PFSK-1 (cell line): Measurements from ENCODE around the gene MANEA.
A peak's percentile ranks its signal among the peaks of the same experiment; 100 is the strongest.

Experiments used
- FOXP2 ChIP-seq: optimal IDR thresholded peaks from 2 replicates; pipeline ENCODE3; 2011; ENCODE audit warnings: borderline replicate concordance, control low read depth, inconsistent platforms; ENCODE audit not compliant: insufficient read depth; ENCODE audit errors: extremely low read length, extremely low read depth
- POLR2AphosphoS5 ChIP-seq: IDR thresholded peaks from 2 replicates; pipeline ENCODE4 v1.6.1; 2012; ENCODE audit warnings: low read depth, mild to moderate bottlenecking, control low read depth, low read length, moderate library complexity
- SIN3A ChIP-seq: IDR thresholded peaks from 2 replicates; pipeline ENCODE4 v1.6.1; 2012; ENCODE audit warnings: mild to moderate bottlenecking, low read length, moderate library complexity, borderline replicate concordance; ENCODE audit not compliant: insufficient read depth
- TAF1 ChIP-seq: IDR thresholded peaks from 2 replicates; pipeline ENCODE4 v1.6.1; 2012; ENCODE audit warnings: low read length, control low read depth, borderline replicate concordance; ENCODE audit not compliant: insufficient read depth
- TF ChIP-seq, protein P1 (sequence below), 2 experiments: IDR thresholded peaks; 2 replicates each; pipeline versions ENCODE4 v1.6.1 to v1.8.0; 2011 to 2012; ENCODE audit warnings: low read depth in 2 of 2, low read length in 2 of 2, control low read depth in 1 of 2, inconsistent platforms in 1 of 2, mild to moderate bottlenecking in 1 of 2, moderate library complexity in 1 of 2; ENCODE audit not compliant: insufficient read depth in 1 of 2

Gene MANEA

GRCh38 chr6:95548188-95548786, 29.0 kb upstream of the MANEA start:
- TF ChIP-seq FOXP2 = peak; percentile 12
- TF ChIP-seq SIN3A = no peak
- no peak for TF ChIP-seq POLR2AphosphoS5

DNA sequence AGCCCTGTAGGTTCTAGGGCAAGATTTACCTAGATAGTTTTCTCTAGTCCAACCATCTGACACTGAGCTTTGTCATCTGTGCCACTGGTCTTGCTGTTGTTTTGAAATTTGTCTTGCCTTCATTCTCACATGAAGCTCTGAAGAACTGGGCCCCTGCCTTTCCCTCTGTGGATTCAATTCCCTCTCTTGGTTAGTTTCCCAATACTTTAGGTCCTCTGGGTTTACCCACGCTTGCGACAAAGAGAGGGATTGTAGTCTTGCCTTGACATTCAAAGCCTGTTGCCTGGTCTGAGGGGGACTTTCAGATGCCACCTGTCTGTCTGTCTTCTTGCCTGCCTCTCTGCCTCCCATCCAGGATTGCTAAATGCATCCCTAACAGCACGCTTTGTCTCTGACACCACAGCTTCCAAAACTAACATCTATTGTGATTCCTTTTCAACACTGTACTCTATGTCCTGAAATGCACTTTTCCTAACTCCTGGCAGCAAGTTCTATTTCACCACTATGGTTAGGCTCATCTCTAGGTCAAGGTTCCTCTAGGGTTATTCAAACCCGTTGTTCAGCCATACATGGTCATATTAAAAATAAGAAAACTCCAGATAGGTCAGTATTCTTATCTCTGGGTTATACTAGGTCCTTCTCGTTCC, 25.5 kb upstream of the MANEA start:
- TF ChIP-seq FOXP2 = no peak
- TF ChIP-seq, protein P1, sequence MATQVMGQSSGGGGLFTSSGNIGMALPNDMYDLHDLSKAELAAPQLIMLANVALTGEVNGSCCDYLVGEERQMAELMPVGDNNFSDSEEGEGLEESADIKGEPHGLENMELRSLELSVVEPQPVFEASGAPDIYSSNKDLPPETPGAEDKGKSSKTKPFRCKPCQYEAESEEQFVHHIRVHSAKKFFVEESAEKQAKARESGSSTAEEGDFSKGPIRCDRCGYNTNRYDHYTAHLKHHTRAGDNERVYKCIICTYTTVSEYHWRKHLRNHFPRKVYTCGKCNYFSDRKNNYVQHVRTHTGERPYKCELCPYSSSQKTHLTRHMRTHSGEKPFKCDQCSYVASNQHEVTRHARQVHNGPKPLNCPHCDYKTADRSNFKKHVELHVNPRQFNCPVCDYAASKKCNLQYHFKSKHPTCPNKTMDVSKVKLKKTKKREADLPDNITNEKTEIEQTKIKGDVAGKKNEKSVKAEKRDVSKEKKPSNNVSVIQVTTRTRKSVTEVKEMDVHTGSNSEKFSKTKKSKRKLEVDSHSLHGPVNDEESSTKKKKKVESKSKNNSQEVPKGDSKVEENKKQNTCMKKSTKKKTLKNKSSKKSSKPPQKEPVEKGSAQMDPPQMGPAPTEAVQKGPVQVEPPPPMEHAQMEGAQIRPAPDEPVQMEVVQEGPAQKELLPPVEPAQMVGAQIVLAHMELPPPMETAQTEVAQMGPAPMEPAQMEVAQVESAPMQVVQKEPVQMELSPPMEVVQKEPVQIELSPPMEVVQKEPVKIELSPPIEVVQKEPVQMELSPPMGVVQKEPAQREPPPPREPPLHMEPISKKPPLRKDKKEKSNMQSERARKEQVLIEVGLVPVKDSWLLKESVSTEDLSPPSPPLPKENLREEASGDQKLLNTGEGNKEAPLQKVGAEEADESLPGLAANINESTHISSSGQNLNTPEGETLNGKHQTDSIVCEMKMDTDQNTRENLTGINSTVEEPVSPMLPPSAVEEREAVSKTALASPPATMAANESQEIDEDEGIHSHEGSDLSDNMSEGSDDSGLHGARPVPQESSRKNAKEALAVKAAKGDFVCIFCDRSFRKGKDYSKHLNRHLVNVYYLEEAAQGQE (IDR thresholded peaks at IDR 0.05; ENCODE audit: insufficient read depth in 1 of 2, low read depth in 2 of 2, low read length in 2 of 2) = no peak
- TF ChIP-seq SIN3A = no peak
- no peak for TF ChIP-seq POLR2AphosphoS5
- TF ChIP-seq TAF1 = no peak

- TF ChIP-seq SIN3A (no peak), POLR2AphosphoS5 (no peak), TAF1 (no peak), FOXP2 (no peak)
- TF ChIP-seq, protein P1 (IDR thresholded peaks at IDR 0.05; ENCODE audit: insufficient read depth in 1 of 2, low read depth in 2 of 2, low read length in 2 of 2) = no peak
Measured at GRCh38 chr6:95553880-95554279, 23.5 kb upstream of the MANEA start.

GRCh38 chr6:95569560-95569959, 7.8 kb upstream of the MANEA start:
- TF ChIP-seq FOXP2 (no peak), SIN3A (no peak), POLR2AphosphoS5 (no peak), TAF1 (no peak)
- TF ChIP-seq, protein P1 (IDR thresholded peaks at IDR 0.05; ENCODE audit: insufficient read depth in 1 of 2, low read depth in 2 of 2, low read length in 2 of 2) = no peak

- TF ChIP-seq POLR2AphosphoS5 (peak; percentile 50; the same call in 1 of the 2 replicates), TAF1 (no peak), FOXP2 (peak; percentile 54), SIN3A (0 out of 2 replicates have a peak, but pooled peaks have one; percentile 26)
- TF ChIP-seq, protein P1 (IDR thresholded peaks at IDR 0.05; ENCODE audit: insufficient read depth in 1 of 2, low read depth in 2 of 2, low read length in 2 of 2) = peak in 1 of 2 experiments; percentile 51; a peak in 1 of 4 replicates
Measured at GRCh38 chr6:95572098-95572497, 5.2 kb upstream of the MANEA start.
